ENCODE measurements around the gene P3H3.

Gene P3H3

DNA sequence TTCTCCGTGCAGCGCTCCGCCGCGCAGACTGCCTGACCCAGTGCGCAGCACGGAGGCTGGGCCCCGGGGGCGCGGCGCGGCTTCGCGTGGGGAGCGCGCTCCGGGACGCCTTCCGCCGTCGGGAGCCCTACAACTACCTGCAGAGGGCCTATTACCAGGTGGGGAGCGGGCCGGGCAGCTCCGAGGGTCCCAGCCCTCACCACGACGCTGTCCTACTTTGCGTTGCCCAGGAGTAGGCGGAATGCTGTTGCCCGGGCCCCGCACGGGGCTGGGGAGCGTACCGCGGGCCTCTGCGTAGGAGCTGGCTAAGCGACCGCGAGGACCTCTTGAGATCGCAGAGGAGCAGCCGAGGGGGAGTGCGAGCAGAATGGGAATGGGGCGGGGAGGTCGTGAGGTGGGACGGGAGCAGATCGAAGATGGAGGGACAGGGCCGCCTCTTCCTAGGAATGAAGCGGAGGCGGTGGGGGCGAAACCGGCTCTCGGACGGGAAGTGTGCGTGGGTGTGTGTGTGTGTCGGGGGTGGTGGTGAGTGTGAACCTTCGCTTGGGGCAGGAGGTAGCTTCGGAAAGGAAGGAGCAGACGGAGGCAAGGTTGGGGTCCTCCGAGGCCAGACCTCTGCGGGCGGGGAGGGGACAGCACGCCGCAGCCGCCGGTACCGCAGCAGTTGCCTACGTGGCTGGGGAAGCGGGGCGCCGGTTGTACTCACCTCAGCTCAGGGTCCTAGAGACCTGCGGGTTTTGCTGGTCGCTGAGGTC is 751 bp downstream of the P3H3 start:
- peak; percentile 33 for DNase-seq

DNA sequence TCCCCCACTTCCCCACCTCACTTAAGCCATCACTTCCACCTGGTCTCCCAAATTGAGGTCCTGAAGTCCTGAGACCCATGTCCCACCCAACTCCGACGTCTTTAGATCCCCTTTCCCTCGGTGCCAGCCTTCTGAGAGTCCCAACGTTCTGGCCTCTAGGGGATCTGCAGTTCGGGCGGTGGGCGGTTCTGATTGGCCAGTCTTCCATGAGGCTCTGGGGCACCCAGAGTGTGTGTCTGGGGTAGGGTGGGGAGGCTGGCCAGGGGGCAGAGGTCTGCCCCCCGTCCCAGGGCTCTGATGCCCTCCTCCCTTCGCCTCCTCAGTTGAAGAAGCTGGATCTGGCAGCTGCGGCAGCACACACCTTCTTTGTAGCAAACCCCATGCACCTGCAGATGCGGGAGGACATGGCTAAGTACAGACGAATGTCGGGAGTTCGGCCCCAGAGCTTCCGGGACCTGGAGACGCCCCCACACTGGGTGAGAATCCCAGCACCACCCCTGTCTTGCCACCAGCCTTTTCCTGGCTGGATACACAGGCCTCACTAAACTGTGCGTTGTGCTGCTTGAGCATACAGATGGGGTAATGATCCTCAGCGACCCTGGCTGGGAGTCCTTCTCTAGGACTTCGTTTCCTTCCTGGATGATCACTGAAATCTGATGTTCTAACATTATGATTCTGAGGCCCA is 1.5 kb downstream of the P3H3 start:
- peak; percentile 32 for DNase-seq

DNA sequence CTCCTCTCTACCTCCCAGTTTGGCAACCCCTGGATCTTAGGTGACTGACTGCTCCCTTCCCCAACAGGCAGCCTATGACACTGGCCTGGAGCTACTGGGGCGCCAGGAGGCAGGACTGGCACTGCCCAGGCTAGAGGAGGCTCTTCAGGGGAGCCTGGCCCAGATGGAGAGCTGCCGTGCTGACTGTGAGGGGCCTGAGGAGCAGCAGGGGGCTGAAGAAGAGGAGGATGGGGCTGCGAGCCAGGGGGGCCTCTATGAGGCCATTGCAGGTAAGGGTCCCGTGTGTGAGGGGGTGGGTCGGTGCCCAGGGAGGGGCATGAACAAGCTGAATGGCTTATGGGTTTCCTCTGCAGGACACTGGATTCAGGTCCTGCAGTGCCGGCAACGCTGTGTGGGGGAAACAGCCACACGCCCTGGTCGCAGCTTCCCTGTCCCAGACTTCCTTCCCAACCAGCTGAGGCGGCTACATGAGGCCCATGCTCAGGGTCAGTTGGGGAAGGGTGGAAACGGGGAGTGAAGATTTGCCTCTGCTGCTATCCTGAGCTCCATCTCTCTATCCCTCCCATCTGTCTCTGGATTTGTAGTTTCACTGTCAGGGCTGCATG is 2.2 kb downstream of the P3H3 start:
- DNase-seq: no peak

DNA sequence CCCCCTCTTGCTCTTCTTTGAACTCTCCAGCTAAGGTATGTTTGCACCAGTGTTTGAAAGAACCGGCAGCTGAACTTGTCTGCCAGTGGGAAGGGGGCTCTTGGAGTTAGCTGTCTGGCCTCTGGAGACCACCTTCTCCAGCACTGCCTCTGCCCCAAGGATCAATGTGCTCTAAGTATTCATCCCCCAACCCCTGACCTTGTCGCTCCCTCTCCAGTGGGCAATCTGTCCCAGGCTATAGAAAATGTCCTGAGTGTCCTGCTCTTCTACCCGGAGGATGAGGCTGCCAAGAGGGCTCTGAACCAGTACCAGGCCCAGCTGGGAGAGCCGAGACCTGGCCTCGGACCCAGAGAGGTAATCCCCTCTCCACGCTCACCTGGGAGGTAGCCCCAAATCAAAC is 2.8 kb downstream of the P3H3 start:
- DNase-seq: no peak

DNA sequence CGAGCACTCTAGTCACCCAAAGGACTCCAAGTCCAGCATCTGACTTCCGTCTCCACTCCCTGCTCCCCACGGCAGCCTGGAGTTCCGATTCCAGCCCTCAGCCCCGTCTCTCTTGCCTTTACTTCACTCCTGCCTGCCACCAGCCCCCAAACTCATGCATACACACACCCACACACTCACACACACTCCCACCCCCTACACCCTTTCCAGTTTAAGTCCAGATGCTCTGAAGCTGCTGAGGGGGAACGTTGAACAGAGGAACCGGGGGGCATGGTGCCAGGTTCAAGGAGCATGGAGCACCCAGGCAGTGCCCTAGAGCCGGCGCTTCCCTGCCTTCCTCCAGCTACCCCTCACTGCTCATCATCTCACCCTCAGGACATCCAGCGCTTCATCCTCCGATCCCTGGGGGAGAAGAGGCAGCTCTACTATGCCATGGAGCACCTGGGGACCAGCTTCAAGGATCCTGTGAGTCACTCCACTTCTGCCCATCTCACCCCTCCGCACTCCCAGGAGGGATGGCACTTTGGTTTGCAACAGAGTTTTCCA is 3.3 kb downstream of the P3H3 start:
- DNase-seq: no peak

DNA sequence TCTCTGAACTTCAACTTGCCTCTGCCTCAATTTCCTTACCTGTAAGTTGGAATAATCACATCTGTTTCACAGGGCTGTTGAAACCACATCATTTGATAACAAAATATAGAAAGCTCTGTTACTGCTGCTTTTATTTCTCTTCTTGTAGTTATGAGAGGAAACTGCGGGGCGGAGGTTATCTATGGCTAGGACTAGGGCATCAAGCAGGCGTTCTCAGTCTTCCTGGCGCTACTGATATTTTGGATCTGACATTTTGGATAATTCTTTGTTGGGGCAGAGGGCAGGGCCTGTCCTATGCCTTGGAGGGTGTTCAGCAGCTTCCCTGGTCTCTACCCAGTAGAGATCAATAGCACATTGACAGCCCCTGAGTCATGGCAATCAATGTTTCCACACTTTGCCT is 3.9 kb downstream of the P3H3 start:
- no peak for DNase-seq

DNA sequence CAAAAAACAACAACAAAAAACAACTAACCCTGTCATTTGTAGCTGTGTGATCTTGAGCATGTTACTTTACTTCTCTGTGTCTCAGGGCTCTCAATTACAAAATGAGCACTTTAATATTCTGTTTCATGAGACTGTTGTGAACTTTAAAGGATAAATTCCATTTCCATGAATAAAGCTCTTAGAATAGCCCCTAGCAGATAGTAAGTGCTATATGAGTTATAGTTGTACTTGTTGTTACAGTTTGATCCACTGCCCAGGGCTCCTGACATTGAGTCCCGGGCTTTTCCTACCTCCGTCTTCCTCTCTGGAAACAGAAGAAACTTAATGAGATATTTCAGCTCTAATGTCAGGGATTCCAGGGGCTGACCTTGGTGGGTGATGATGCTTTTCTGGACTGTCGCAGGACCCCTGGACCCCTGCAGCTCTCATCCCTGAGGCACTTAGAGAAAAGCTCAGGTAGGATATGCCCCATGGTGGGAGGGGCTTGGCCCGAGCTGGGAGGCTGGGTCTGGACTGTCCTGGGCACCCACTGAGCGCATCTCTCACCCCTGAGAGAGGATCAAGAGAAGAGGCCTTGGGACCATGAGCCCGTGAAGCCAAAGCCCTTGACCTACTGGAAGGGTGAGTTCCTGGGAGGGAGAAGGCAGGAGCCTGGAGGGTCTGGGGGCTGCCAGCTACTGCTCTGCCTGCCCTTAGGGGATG is 5.1 kb downstream of the P3H3 start:
- no peak for DNase-seq

DNA sequence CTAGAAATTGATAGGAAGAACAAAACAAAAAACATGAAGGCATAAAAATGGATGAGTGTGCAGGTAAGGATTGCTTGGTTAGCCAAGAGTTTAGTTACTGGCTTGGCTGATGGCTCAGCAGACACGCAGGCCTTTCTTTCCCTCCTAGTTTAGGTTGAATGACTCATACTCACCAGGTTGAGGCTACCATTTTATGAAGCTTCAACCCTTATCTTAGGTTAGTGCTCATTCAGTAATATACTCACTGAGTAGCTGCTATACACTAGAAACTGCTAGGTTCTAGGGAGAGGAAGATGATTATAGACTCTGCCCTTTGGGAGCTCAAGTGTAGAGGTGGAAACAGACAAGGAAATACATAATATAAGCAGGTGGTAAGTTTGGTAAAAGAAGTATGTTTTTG is 6.0 kb downstream of the P3H3 start:
- DNase-seq: no peak

DNA sequence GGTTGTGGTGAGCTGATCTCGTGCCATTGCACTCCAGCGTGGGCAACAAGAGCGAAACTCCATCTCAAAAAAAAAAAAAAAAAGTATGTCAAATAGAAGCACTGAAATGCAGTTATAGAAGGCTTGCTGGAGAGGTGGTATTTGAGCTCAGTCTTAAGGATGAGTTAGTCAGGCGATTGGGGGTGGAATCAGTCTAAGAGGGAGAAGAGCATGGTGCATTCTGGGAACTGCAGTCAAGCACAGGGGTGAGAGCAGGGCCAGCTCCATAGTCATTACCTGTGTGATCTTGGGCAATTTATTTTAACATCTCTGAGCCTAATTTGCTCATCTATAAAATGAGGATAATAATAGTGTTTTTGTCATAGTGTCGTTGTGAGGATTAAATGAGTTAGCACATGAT is 6.7 kb downstream of the P3H3 start:
- DNase-seq: no peak

DNA sequence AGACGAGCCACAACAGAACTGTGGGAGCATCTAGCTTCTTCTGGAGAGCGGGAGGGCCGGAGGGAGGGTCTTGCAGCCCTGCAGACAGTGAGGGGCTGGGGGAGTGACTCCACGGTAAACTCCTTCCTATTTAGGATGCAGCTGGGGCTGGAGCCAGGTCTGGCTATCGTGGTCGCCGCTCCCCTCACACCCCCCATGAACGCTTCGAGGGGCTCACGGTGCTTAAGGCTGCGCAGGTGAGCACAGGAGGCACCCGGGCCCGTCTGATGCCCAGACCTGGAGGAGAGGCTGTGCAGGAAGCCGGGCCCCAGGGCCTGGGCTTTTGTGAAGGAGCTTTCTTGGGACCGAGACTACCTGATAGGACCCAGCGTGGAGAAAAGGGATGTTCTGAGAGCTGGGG is 8.6 kb downstream of the P3H3 start:
- no peak for DNase-seq

DNA sequence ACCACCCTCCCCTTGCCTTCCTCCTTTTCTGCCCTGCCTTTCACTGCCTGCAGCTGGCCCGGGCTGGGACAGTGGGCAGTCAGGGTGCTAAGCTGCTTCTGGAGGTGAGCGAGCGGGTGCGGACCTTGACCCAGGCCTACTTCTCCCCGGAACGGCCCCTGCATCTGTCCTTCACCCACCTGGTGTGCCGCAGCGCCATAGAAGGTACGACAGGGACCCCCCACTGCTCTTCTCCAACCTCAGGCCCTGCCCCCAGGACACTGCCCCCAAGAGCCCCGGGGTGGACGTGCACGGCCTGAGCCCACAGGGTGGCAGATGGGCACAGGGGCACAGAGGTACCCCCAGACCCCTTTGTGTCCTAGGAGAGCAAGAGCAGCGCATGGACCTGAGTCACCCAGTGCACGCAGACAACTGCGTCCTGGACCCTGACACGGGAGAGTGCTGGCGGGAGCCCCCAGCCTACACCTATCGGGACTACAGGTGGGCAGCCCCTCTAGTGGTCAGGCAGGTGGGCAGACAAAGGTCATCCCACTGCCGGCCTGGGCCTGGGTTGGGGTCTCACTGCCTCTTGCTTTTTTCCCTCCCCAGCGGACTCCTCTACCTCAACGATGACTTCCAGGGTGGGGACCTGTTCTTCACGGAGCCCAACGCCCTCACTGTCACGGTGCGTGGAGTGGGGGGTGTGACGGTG is 9.3 kb downstream of the P3H3 start:
- no peak for DNase-seq

DNA sequence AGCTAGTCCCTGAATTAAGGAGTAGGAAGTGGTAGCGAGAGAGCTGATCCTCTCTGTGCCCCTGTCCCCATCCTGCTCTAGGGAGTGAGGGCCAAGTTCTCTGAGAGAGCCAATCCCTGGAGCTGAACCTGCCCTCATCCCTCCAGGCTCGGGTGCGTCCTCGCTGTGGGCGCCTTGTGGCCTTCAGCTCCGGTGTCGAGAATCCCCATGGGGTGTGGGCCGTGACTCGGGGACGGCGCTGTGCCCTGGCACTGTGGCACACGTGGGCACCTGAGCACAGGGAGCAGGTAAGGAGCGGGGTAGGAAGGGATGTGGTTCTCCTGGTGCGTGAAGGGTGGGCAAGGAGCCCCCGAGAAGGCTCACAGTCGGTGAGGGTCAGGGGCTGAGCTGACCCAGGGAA is 10.6 kb downstream of the P3H3 start:
- no peak for DNase-seq

DNA sequence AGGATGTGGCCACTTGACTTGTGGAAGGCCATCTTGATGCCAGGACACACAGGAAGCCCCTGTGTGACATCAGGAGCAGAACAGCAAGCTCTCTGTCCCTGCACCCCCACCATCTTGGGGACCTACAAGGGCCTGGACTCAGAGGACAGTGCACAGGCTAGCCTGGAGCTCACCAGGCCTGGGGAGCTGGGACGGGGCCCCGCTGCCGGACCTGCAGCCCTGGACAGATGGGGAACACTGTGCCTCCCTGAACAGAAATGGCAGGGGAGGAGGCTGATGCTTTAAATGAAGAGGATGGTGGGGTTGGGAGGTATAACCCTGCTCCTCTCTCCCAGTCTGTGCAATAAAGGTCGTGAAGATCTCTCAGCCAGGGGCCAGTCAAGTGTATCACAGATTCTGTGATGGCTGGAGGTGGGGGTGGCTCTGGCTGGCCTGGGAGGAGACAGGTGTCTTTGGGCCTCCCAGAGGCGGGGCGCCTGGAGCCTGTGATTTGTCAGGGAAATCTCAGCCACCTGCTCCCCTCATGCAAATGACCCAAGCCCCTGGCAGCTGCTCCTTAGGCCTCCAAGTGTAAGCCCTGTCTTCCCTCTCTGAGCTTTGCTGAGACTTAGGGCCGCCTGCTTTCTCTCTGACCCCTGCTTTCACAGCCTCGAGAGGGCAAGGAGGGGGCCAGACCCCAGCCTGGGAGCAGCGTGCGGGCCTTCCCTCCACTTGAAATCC is 11.4 kb downstream of the P3H3 start:
- DNase-seq: no peak

DNA sequence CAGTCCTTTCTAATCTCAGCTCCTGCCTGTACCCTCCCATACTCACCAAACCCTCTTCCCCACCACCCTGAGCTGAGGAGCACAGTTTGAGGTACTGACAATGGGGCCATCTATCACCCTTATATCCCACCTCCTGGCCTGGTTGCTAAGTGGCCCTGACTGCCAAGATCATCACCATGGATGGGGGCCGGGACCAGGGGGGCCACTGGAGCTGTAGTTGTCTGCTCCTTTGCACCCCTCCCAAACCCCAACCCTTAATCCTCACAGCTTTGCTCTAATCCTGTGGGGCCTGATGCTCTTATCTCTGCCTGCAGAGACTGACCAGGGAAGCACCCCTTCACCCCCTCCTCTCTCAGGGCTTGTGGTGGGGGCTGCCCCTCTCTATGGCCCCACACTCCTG is 12.1 kb downstream of the P3H3 start:
- DNase-seq: no peak

DNA sequence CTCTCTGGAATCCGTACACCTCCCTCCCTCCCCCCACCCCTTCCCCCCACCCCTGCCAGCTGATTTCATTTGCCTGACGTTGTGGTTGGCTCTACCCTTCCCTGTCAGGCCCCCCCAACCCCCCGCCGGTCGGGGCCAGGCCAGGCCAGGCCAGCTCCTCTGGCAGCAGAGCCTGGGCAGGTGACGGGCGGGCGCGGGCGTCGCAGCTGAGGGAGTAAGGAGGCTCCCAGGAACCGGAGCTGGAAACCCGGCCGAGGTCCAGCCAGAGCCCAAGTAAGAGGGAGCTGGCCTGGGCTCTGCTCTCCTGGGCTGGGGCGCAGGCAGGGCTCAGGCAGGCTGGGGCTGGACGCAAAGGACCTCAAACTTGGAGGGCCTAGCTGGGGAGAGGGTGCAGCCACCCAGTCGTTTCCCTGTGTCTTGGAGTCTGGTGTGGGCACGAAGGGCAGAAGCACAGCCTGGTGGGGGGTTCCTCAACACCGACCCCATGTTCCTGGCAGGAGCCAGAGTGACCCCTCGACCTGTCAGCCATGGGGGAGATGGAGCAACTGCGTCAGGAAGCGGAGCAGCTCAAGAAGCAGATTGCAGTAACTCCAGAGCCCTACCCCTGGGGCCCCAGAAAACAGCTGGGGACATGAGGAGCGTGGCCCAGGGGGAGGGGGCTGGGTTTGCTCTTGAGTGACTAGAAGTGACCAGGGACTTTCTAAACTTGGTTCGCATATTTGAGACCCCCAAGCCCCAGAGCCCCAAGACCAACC is 12.7 kb downstream of the P3H3 start, which contains the start of gene GNB3:
TSS of gene GNB3 (plus strand) at position 165 of the 755 bp plus-strand sequence. CDS start at position 528, 363 bp downstream.
- DNase-seq: no peak

DNA sequence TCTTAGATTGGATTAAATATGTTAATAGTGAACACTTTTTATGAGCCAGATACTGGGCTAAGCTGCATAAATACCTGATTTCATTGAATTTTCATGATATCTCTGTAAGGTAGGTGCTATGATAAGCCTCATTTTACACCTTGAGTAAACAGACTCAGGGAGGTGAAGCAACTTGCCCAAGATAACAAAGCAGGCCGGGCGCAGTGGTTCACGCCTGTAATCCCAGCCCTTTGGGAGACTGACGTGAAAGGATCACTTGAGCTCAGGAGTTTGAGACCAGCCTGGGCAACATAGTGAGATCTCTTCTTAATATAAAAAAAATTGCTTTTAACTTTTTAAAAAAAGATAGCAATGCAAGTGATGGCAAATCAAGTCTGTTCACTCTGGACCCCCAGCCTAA is 13.9 kb downstream of the P3H3 start:
- DNase-seq: no peak

DNA sequence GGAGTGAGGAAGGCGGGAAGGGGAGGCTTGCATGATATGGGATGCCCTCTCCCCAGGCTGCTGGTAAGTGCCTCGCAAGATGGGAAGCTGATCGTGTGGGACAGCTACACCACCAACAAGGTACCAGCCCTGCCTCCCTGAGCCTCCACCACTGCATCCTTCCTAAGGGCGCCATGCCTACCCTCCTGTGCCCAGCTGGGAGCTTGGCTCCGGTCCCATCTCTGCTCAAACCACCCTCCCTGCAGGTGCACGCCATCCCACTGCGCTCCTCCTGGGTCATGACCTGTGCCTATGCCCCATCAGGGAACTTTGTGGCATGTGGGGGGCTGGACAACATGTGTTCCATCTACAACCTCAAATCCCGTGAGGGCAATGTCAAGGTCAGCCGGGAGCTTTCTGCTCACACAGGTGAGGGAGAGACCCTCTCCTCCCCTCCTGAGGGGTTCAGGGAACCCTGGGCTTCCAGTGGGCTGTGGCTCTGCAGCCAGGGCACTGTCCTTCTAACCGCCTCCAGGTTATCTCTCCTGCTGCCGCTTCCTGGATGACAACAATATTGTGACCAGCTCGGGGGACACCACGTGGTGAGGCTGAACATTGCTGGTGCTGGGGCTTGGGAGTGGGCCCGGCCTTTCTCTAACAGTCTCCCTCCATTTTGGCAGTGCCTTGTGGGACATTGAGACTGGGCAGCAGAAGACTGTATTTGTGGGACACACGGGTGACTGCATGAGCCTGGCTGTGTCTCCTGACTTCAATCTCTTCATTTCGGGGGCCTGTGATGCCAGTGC is 15.1 kb downstream of the P3H3 start:
- DNase-seq: no peak

DNA sequence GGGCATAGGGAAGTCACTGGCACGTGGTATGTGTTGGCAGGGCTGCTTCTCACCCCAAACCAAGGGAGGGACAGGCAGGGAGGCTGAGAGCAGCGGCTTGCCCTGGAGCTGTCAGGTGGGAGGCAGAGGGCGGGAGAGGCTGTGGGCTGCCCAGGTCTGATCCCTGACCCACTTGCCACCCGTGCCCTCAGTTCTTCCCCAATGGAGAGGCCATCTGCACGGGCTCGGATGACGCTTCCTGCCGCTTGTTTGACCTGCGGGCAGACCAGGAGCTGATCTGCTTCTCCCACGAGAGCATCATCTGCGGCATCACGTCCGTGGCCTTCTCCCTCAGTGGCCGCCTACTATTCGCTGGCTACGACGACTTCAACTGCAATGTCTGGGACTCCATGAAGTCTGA is 17.2 kb downstream of the P3H3 start:
- DNase-seq: no peak

DNA sequence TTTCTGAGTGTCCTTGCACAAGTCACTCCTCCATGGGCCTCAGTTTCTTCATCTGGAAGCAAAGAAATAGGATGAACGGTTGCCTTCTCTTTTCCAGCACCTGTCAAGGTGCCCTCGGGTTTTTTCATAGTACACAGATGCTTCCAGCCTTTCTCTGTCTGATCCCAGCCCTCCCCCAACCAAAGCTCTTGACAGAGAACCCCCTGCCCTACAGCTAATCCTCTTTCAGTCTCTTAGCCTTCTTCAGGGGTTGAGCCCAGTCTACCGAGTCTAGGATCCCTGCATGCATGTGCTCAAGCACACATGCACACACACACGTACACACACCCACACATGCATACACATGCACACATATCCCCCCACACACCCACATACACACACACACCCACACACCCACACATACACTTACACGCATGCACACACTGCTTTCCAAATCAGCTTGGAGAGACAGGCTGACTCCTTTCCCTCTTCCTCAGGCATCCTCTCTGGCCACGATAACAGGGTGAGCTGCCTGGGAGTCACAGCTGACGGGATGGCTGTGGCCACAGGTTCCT is 18.2 kb downstream of the P3H3 start:
- DNase-seq: no peak

DNA sequence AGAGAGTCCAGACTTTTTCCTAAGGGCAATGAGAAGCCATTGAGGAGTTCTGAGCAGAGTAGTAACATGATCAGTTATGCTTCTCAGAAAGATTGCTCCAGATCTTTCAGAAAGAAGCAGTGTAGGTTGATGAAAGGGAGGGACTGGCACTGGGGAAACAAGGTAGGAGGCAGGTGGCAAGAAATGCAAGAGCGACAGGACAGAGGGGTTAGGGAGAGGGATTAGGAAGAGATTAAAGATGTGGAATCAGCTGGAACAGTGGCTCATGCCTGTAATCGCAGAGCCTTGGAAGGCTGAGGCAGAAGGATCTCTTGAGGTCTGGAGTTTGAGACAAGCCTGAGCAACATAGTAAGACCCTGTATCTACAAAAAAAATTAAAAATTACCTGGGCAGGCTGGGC is 19.5 kb downstream of the P3H3 start:
- DNase-seq: no peak
